ENCODE data around the gene NOL9. TPM values are rescaled to one million over a fixed set of nuclear protein-coding genes. Genes with fewer than 3 reads are reported as not detected.

Gene NOL9
- total and polyA plus RNA-seq, 2 of the 13 experiments (the other 11 are each of a cell fraction or from before 2014, with no cell fraction given), result 18.0 to 24.7 TPM

GRCh38 chr1:6486433-6487011, 67.8 kb downstream of the NOL9 start (continued):
- TF ChIP-seq ZNF646 (CRISPR knock-in tag; IDR thresholded peaks at IDR 0.05) (no peak), ZBTB38 (CRISPR knock-in tag; IDR thresholded peaks at IDR 0.05) (no peak), ZNF432 (CRISPR knock-in tag; IDR thresholded peaks at IDR 0.05; ENCODE audit: borderline replicate concordance) (no peak), BCL3 (CRISPR knock-in tag; IDR thresholded peaks at IDR 0.05) (no peak), HDAC6 (IDR thresholded peaks at IDR 0.05; ENCODE audit: low read depth, low read length) (no peak), MYNN (CRISPR knock-in tag; IDR thresholded peaks at IDR 0.05; ENCODE audit: low read depth) (no peak), RBFOX2 (IDR thresholded peaks at IDR 0.05; ENCODE audit: low read depth, low read length) (no peak), MXD4 (CRISPR knock-in tag; IDR thresholded peaks at IDR 0.05) (no peak), ZNF10 (CRISPR knock-in tag; IDR thresholded peaks at IDR 0.05; ENCODE audit: borderline replicate concordance, low read depth) (no peak), EZH2 (conservative IDR thresholded peaks at IDR 0.05; ENCODE audit: low read depth, low read length) (no peak), ZIK1 (CRISPR knock-in tag; IDR thresholded peaks at IDR 0.05; ENCODE audit: borderline replicate concordance, low read depth) (no peak), SKI (IDR thresholded peaks at IDR 0.05; ENCODE audit: partially characterized antibody) (no peak), ZMYM3 (CRISPR knock-in tag; IDR thresholded peaks at IDR 0.05) (no peak), XRCC5 (optimal IDR thresholded peaks at IDR 0.05; ENCODE audit: low read length) (peak; percentile 93), SP140L (CRISPR knock-in tag; IDR thresholded peaks at IDR 0.05; ENCODE audit: borderline replicate concordance) (no peak), SP2 (CRISPR knock-in tag; IDR thresholded peaks at IDR 0.05) (no peak)
- TF ChIP-seq, protein P1, sequence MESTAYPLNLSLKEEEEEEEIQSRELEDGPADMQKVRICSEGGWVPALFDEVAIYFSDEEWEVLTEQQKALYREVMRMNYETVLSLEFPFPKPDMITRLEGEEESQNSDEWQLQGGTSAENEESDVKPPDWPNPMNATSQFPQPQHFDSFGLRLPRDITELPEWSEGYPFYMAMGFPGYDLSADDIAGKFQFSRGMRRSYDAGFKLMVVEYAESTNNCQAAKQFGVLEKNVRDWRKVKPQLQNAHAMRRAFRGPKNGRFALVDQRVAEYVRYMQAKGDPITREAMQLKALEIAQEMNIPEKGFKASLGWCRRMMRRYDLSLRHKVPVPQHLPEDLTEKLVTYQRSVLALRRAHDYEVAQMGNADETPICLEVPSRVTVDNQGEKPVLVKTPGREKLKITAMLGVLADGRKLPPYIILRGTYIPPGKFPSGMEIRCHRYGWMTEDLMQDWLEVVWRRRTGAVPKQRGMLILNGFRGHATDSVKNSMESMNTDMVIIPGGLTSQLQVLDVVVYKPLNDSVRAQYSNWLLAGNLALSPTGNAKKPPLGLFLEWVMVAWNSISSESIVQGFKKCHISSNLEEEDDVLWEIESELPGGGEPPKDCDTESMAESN (CRISPR knock-in tag; conservative IDR thresholded peaks at IDR 0.05), result peak; percentile 37; the same call in 1 of the 2 replicates
- TF ChIP-seq, protein P2, sequence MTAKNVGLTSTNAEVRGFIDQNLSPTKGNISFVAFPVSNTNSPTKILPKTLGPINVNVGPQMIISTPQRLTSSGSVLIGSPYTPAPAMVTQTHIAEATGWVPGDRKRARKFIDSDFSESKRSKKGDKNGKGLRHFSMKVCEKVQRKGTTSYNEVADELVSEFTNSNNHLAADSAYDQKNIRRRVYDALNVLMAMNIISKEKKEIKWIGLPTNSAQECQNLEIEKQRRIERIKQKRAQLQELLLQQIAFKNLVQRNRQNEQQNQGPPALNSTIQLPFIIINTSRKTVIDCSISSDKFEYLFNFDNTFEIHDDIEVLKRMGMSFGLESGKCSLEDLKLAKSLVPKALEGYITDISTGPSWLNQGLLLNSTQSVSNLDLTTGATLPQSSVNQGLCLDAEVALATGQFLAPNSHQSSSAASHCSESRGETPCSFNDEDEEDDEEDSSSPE (CRISPR knock-in tag; IDR thresholded peaks at IDR 0.05), result no peak
